Measurements from ENCODE around the gene FGF7. TPM values are rescaled to one million over a fixed set of nuclear protein-coding genes. Genes with fewer than 3 reads are reported as not detected.
"Not testable (repeated sequence)": the region's sequence is repeated elsewhere in the genome, so short reads cannot be mapped to it uniquely, and the experiment has no call there.

Gene FGF7
- total RNA-seq, 1 experiment from 2014 or later: 3.2 TPM

GRCh38 chr15:49494842-49495241 lies 71.8 kb downstream of the FGF7 start:
- DNase-seq (ENCODE audit: low read depth): no peak

GRCh38 chr15:49495993-49496753 lies 73.1 kb downstream of the FGF7 start:
- DNase-seq (ENCODE audit: low read depth): no peak

GRCh38 chr15:49501586-49501985 lies 78.5 kb downstream of the FGF7 start:
- DNase-seq (ENCODE audit: low read depth): no peak

GRCh38 chr15:49506341-49506740 lies 83.3 kb downstream of the FGF7 start:
- DNase-seq (ENCODE audit: low read depth): no peak

GRCh38 chr15:49507261-49507660 lies 84.2 kb downstream of the FGF7 start:
- DNase-seq (ENCODE audit: low read depth): no peak

- not testable (repeated sequence) for DNase-seq (ENCODE audit: low read depth)
These were observed 89.7 kb downstream of the FGF7 start for GRCh38 chr15:49512739-49513138.

- peak; percentile 3 for DNase-seq (ENCODE audit: low read depth)
These were observed 98.8 kb downstream of the FGF7 start for GRCh38 chr15:49521802-49522201.

GRCh38 chr15:49528289-49528688 lies 105.2 kb downstream of the FGF7 start:
- no peak for DNase-seq (ENCODE audit: low read depth)

GRCh38 chr15:49530092-49530491 lies 107.0 kb downstream of the FGF7 start:
- peak; percentile 2 for DNase-seq (ENCODE audit: low read depth)

Other genes starting within 250 kb of the FGF7 start
- 6.4 and 7.7 TPM in 2 replicates for gene FAM227B, start 197.6 kb downstream of the FGF7 start, total RNA-seq (2014; rRNA removed; shearing (Covaris generic))
- gene DTWD1, start 197.8 kb downstream of the FGF7 start, total RNA-seq (2014; rRNA removed; shearing (Covaris generic)): 58.5 and 60.3 TPM in 2 replicates

Measured in RPMI7951 (cell line).